Gastroesophageal sphincter (tissue), 4 donors: ENCODE measurements around the gene SASS6. TPM values are rescaled to one million over a fixed set of nuclear protein-coding genes. Genes with fewer than 3 reads are reported as not detected.

Source experiments
- ATAC-seq: fragments of 150-250 bp; one replicate; pipeline ENCODE4 v1.9.1; 2016; ENCODE audit warnings: mild to moderate bottlenecking, moderate library complexity
- H3K27ac ChIP-seq, 4 donors: fragments of 200-600 bp; sonication (generic) in 3 of 4; 1 replicate in 3 of 4; 2 replicates in 1 of 4; pipeline ENCODE4 v1.5.1; 2016 to 2019
- H3K27me3 ChIP-seq: fragments of 200-600 bp; sonication (generic); one replicate; pipeline ENCODE4 v1.5.1; 2019
- H3K36me3 ChIP-seq, 2 donors: fragments of 200-600 bp; sonication (generic); one replicate each; pipeline ENCODE4 v1.5.1; 2019; ENCODE audit warnings: control low read depth in 1 of 2
- H3K4me1 ChIP-seq, 3 donors: fragments of 200-600 bp; sonication (generic); 1 replicate in 2 of 3; 2 replicates in 1 of 3; pipeline ENCODE4 v1.5.1; 2016 to 2019; ENCODE audit warnings: control low read depth in 2 of 3
- H3K4me3 ChIP-seq, 2 donors: fragments of 200-600 bp; sonication (generic); one replicate each; pipeline ENCODE4 v1.5.1; 2019; ENCODE audit warnings: mild to moderate bottlenecking in 1 of 2, moderate library complexity in 1 of 2
- H3K9me3 ChIP-seq, 3 donors: fragments of 200-600 bp; sonication (generic); one replicate each; pipeline ENCODE4 v1.5.1; 2017 to 2019; ENCODE audit warnings: control low read depth in 2 of 3
- CTCF ChIP-seq, 4 experiments: fragments of 200-600 bp in 2 of 4; fragments of 450-650 bp in 2 of 4; sonication (generic) in 1 of 4; IDR thresholded peaks; one replicate each; pipeline ENCODE4 v1.5.1; 2017 to 2019; ENCODE audit warnings: antibody characterized with exemption in 4 of 4, mild to moderate bottlenecking in 2 of 4, moderate library complexity in 2 of 4
- EP300 ChIP-seq: sonication (generic); formaldehyde crosslinking; IDR thresholded peaks from one replicate; pipeline ENCODE4 v1.6.1; 2017; ENCODE audit warnings: antibody characterized with exemption, mild to moderate bottlenecking
- POLR2A ChIP-seq, 2 donors: fragments of 450-650 bp; IDR thresholded peaks; one replicate each; pipeline ENCODE4 v1.6.1; 2017; ENCODE audit warnings: antibody characterized with exemption in 2 of 2, mild to moderate bottlenecking in 2 of 2, moderate library complexity in 1 of 2
- POLR2AphosphoS5 ChIP-seq: sonication (generic); formaldehyde crosslinking; IDR thresholded peaks from one replicate; pipeline ENCODE4 v1.6.1; 2017; ENCODE audit warnings: antibody characterized with exemption
- WGBS, 2 donors: methylation state at CpG; one replicate each; pipeline ENCODE4 v1.1.5; 2018; ENCODE audit warnings: low coverage in 1 of 2; 5-methylcytosine and 5-hydroxymethylcytosine counted together
- total RNA-seq, 4 donors: library from RNA; depleted of rRNA; stranded (reverse); fragments of >200 nt; gene quantifications; one replicate each; pipeline ENCODE4 v1.1.0, GENCODE V29; 2016

The SASS6 gene
- total RNA-seq, 4 donors from 2014 or later: 2.8 to 4.0 (median 3.0) TPM

- H3K4me3 ChIP-seq: no peak overlapping the region
- peaks cover 6 to 58% of the 10 kb centered on the region in 2 donors for H3K36me3 ChIP-seq
- H3K9me3 ChIP-seq: no peaks in the 10 kb centered on the region
- peaks cover 0 to 28% (median 4%) of the 10 kb centered on the region in 3 donors for H3K4me1 ChIP-seq
- no peak for TF ChIP-seq POLR2A (IDR thresholded peaks at IDR 0.05)
- TF ChIP-seq CTCF (IDR thresholded peaks at IDR 0.05): no peak
- no peak for TF ChIP-seq POLR2AphosphoS5
- no peak for TF ChIP-seq EP300
- no peaks in the 10 kb centered on the region for H3K27me3 ChIP-seq
- H3K27ac ChIP-seq: no peak overlapping the region
- ATAC-seq: no peak
- WGBS, 2 donors: 92 to 100% methylated on average over 2 of the region's 2 CpGs
Observed at GRCh38 chr1:100137602-100138001, 4.9 kb upstream of the SASS6 start.

GRCh38 chr1:100134872-100135271 lies 2.1 kb upstream of the SASS6 start:
- 58 to 71% methylated on average over 2 to 3 of the region's 3 CpGs for whole genome bisulfite sequencing, 2 donors
- Histone ChIP-seq H3K36me3 (peaks cover 2 to 31% of the 10 kb centered on the region in 2 donors), H3K27ac (no peak overlapping the region), H3K27me3 (no peaks in the 10 kb centered on the region), H3K9me3 (no peaks in the 10 kb centered on the region), H3K4me3 (no peak overlapping the region), H3K4me1 (peaks cover 0 to 47% (median 4%) of the 10 kb centered on the region in 3 donors)
- no peak for ATAC-seq
- TF ChIP-seq POLR2AphosphoS5 (no peak), EP300 (no peak), POLR2A (IDR thresholded peaks at IDR 0.05) (no peak), CTCF (IDR thresholded peaks at IDR 0.05) (no peak)

GRCh38 chr1:100131623-100132022 lies 1.1 kb downstream of the SASS6 start:
- no peaks in the 10 kb centered on the region for H3K9me3 ChIP-seq
- TF ChIP-seq POLR2A (IDR thresholded peaks at IDR 0.05) (no peak), EP300 (no peak), POLR2AphosphoS5 (no peak), CTCF (IDR thresholded peaks at IDR 0.05) (no peak)
- peaks cover 0 to 47% (median 4%) of the 10 kb centered on the region in 3 donors for H3K4me1 ChIP-seq
- H3K4me3 ChIP-seq: peak overlapping the region in 1 of 2 donors; percentile 78
- H3K27me3 ChIP-seq: no peaks in the 10 kb centered on the region
- no peak for ATAC-seq
- no peak overlapping the region for H3K27ac ChIP-seq
- 82 to 88% methylated on average over 8 of the region's 8 CpGs for WGBS, 2 donors
- H3K36me3 ChIP-seq: no peaks in the 10 kb centered on the region

- Histone ChIP-seq H3K4me3 (no peak overlapping the region), H3K4me1 (peaks cover 0 to 43% (median 4%) of the 10 kb centered on the region in 3 donors), H3K27ac (no peak overlapping the region), H3K27me3 (no peaks in the 10 kb centered on the region), H3K36me3 (no peaks in the 10 kb centered on the region), H3K9me3 (no peaks in the 10 kb centered on the region)
- TF ChIP-seq CTCF (IDR thresholded peaks at IDR 0.05): no peak
- TF ChIP-seq POLR2A (IDR thresholded peaks at IDR 0.05): peak in 1 of 2 donors; percentile 4
- ATAC-seq: no peak
- 67 to 77% methylated on average over 2 to 5 of the region's 5 CpGs for WGBS, 2 donors
Observed at GRCh38 chr1:100130552-100131077, 2.1 kb downstream of the SASS6 start.

- Histone ChIP-seq H3K27me3 (no peaks in the 10 kb centered on the region), H3K36me3 (peaks cover 0 to 11% of the 10 kb centered on the region in 2 donors), H3K27ac (no peak overlapping the region), H3K9me3 (no peaks in the 10 kb centered on the region), H3K4me1 (peaks cover 0 to 17% (median 0%) of the 10 kb centered on the region in 3 donors), H3K4me3 (no peak overlapping the region)
- TF ChIP-seq CTCF (IDR thresholded peaks at IDR 0.05): no peak
- no peak for TF ChIP-seq EP300
- TF ChIP-seq POLR2AphosphoS5: no peak
- TF ChIP-seq POLR2A (IDR thresholded peaks at IDR 0.05): no peak
- no peak for ATAC-seq
- 68 to 76% methylated on average over 1 of the region's 1 CpG for WGBS, 2 donors
Observed at GRCh38 chr1:100127226-100127625, 5.5 kb downstream of the SASS6 start.
